Activated T-cell treated with anti-CD3 and anti-CD28 coated beads for 4 hours (primary cell): ENCODE measurements around the gene KLHL14.

ENCODE experiments used
- DNase-seq: peaks from one replicate; pipeline ENCODE4 v3.0.0-alpha.2; 2020

KLHL14 gene

DNA sequence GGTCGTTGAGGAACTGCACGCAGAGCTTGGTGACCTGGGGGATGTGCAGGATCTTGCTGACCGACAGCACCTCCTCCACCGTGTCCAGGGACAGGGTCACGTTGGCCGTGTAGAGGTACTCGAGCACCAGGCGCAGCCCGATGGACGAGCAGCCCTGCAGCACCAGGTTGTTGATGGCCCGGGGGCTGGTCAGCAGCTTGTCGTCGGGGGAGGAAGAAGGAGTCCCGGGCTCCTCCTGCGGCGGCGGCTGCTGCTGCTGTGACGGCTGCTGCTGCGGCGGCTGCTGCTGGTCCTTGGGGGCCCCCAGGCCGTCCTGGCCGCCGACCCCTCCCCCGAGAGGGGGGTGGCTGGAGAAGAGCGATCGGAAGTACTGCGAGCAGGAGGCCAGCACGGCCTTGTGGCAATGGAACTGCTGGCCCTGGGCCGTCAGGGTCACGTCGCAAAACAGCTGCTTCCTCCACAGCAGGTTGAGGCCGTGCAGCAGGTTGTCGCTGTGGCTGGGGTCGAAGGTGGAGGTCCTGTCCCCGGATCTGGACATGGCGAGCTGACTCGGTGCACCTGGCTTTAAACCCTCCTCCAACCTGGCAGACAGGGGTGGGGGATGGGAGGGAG lies 2.7 kb downstream of the KLHL14 start:
- DNase-seq: no peak

GRCh38 chr18:32769586-32770053 lies 3.2 kb downstream of the KLHL14 start:
- no peak for DNase-seq

DNA sequence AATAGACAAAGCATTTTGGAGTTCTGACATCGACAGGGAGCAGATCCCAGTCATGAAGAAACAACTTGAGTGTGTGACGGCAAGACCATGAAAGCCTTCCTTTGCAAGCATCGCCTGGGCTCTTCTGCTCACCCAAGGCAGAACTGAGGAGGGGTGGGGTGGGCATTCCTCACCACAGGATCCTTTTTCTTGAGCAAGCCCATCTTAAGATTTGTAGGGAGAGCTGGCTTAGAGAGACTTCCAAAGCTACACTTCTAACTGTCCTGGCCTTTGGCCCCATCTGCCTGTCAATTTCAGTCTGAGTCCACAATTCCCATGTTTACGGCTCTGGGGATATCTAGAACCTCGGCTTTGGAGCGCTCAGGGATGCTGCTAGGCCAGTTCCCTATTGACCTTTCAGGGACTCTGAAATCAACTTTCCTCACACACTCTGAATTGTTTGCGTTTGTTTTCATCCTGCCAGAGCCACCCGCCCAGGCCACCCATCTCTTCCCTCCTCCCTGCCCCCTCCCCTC lies 3.7 kb downstream of the KLHL14 start:
- DNase-seq: no peak

DNA sequence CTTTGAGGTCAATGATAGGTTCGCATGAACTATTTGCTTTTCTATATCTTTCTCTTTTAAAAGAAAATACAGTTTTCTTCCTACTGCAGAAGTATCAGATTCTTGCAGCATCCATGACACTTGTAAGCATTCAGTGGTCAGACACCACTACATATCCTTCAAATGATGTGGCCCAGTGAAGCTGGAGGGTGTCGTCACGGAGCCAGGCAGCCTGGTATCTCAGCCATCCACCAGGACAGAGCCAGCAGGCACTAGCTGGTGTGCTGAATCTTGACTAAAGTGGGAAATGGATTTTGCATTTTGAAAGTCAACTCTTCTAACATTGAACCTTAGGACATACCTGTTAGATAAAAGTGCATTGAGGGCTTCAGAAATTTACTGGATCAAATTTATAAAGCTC lies 5.4 kb downstream of the KLHL14 start:
- no peak for DNase-seq

GRCh38 chr18:32764611-32765244 lies 8.1 kb downstream of the KLHL14 start:
- DNase-seq: no peak

- no peak for DNase-seq
Observed at GRCh38 chr18:32763293-32763692, 9.5 kb downstream of the KLHL14 start.

DNA sequence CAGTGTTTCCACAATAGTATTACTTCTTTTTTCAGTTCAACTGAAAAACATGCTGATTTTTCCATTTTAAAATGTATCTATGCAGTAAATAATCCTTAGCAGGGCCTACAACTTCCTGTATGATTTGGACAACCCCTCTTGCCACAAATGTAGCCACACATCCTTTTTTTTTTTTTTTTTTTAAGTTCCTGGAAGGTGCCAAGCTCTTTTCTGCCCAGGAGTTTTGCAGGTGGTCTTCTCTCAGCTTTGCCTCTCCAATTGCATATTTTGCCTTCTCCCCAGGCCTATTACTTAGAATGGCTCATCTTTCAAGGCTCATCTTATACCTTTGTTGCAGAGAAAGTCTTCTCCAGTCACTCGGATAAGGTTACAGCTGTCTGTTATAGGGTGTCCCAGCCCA lies 11.6 kb downstream of the KLHL14 start:
- no peak for DNase-seq

- DNase-seq: no peak
Observed at GRCh38 chr18:32760391-32760790, 12.4 kb downstream of the KLHL14 start.

- no peak for DNase-seq
Observed at GRCh38 chr18:32759611-32760167, 13.1 kb downstream of the KLHL14 start.

DNA sequence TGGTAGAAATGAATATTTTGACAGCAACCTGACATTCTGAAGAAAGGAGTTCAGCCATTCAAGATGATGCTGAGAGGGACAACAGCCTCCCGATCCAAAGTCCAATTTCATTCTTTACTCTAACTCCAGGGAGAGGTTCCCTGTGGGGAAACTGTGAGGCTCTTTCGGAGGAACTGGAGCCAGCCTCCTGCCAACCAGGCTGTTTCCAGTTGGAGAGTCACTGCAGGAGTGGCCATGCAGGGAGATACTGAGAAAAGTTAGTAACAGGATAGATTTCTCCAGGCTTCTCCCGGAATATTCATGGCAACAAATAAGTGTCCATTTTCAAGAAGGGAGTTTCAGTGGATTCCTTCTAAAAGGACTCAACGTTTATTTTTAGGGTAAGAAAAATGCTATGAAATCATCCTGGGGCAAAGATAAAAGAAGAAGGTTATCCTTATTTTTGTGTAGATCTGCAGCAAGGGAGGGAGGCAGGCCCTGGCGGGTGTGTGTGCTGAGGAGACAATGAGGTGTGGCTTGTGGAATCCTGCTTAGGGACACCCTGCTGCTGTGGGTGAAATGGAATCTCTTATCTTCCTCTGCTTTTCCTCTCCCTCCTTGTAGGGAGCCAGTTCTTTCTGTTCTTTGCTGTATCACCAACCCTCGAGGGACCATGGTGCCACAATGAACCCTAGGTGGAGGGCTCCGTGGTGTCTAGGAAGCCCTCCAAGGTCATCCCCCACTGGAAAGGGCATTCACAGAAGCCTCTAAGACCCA lies 18.1 kb downstream of the KLHL14 start:
- DNase-seq: no peak

- no peak for DNase-seq
Observed at GRCh38 chr18:32753656-32754260, 19.1 kb downstream of the KLHL14 start.

- DNase-seq: no peak
Observed at GRCh38 chr18:32750328-32750727, 22.5 kb downstream of the KLHL14 start.

DNA sequence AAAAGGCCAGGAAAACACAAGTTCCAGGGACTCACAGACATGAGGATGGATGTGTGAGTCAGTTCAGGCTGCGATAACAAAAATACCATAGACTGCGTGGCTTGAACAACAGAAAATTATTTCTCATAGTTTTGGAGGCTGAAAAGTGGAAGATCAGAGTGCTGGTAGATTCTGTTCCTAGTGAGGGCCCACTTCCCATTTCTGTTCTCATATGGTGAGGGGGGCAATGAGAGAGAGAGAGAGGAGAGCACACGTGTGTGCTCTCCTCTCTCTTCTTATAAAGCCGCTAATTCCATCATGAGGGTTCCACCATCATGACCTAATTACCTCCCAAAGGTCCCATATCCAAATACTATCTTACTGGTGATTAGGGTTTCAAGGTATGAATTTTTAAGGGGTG lies 23.0 kb downstream of the KLHL14 start:
- no peak for DNase-seq

- DNase-seq: no peak
Observed at GRCh38 chr18:32742579-32742978, 30.2 kb downstream of the KLHL14 start.

DNA sequence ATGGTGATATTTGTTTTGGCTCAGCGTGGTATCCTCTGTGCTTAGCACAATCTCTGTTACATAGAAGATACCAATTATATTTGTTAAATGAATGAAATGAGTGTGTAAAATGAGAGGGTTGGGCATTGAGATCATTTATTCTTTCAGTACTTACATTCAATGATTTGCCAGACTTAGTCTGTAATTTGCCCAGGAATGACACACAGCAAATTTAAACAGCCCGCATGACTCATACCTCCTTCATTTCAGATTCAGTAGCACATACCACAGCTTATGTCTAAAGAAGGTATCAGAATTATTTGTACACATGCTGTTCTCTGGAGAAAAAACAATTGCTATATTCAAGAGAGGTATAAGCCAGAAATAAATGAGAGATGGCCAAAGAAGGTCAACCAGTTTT lies 37.0 kb downstream of the KLHL14 start:
- no peak for DNase-seq

- no peak for DNase-seq
Observed at GRCh38 chr18:32734442-32734841, 38.4 kb downstream of the KLHL14 start.

DNA sequence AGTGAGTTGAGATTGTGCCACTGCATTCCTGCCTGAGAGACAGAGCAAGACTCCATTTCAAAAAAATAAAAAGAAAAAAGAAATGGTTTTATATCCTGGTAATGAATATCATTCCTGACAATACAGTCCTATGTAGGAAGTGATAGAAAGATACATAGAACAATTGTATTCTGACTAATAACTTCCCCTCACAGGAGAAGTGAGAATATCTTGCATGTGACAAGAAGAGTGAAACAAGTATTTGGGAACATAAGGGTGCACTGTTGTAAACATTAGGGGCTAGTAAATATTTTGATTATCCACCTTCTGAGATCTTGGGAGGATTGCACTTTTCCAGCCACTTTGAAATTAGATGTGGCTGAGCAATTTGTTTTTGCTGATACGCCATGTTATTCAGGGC lies 40.7 kb downstream of the KLHL14 start:
- DNase-seq: no peak

DNA sequence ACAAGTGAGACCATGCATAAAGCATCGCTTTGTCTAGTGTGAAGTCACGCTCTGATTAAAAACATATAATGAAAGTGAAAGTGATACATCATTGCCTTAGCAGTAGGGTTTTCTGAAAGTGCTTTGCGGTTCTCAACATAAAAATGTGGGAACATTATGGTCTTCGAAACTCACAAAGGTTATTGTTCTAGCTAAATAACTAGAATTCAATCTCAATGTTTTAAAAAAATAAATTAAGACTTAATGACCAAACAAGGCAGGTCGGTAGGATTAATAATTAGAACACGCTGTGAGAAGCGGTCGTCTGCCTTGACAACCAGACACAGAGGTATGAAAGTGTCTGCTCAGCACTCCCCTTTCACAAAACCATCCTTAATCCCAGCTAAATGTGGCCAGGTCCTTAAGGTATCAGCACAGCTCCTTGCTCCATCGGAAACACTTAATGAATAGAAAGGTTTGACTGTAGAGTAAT lies 42.2 kb downstream of the KLHL14 start:
- no peak for DNase-seq

- no peak for DNase-seq
Observed at GRCh38 chr18:32730068-32730467, 42.8 kb downstream of the KLHL14 start.

DNA sequence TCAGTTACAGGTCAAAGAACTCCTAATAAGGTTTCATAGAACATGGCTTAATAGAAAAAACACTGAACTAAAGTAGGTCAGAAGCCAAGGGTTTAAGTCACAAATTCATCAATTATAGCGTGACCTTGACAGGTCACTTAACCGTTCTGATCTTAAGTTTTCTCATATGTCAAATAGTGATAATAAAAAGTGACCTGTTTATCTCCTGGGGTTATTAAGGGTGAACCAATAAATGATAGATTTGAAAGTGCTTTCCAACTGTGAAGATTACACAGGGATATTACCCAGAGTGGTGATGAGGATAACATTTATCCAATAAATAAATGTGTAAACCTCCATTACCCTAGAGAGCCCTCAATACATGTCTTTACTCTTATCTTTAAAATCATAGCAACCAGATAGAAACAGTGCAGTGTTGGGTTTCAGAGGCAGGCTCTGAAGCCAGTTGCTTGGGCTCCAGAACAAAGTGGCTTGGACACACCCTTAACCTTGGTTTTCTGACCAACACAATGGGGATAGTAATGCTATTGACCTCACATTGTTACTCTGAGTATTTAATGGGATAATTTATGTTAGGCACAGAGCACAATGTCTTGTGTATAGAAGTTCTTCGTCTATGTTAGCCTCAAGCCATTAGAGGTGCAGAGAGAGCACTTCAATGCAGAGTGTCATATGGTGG lies 48.6 kb downstream of the KLHL14 start:
- no peak for DNase-seq

DNA sequence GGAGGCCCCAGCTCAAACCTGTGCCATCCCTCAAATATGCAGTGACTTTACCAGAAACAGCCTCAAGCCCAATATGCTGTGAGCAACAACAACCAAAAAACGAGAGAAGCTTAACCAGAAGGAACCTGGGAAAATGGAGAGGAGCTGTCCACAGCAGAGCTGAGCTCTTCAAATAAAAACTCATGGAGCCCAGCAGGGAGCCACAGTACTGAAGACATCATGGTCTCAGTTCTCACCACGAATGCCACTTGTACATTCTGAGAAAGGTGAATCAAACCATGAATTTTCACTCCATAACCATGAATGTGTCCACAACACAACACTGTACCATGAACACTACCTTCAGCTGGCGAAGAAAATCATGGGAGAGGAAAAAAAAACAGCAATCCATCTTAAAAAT lies 50.5 kb downstream of the KLHL14 start:
- no peak for DNase-seq

GRCh38 chr18:32717126-32717525 lies 55.7 kb downstream of the KLHL14 start:
- no peak for DNase-seq
